ENCODE results near the gene BORCS6. TPM values are rescaled to one million over a fixed set of nuclear protein-coding genes. Genes with fewer than 3 reads are reported as not detected.

BORCS6 gene
- total and polyA plus RNA-seq, 2 of the 13 experiments (the other 11 are each of a cell fraction or from before 2014, with no cell fraction given), result 2.0 to 5.1 TPM

- no peak for TF ChIP-seq ZNF343 (CRISPR knock-in tag; IDR thresholded peaks at IDR 0.05)
- no peak for TF ChIP-seq ZNF792 (CRISPR knock-in tag; IDR thresholded peaks at IDR 0.05)
- TF ChIP-seq, protein P1, sequence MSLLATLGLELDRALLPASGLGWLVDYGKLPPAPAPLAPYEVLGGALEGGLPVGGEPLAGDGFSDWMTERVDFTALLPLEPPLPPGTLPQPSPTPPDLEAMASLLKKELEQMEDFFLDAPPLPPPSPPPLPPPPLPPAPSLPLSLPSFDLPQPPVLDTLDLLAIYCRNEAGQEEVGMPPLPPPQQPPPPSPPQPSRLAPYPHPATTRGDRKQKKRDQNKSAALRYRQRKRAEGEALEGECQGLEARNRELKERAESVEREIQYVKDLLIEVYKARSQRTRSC (CRISPR knock-in tag; IDR thresholded peaks at IDR 0.05; ENCODE audit: low read depth), result no peak
- 0 out of 2 replicates have a peak, but pooled peaks have one; percentile 65 for TF ChIP-seq ZBTB39 (CRISPR knock-in tag; IDR thresholded peaks at IDR 0.05)
- no peak for TF ChIP-seq KDM3A (CRISPR knock-in tag; IDR thresholded peaks at IDR 0.05; ENCODE audit: low read depth)
- TF ChIP-seq SRSF9 (IDR thresholded peaks at IDR 0.05; ENCODE audit: borderline replicate concordance, insufficient read depth, low read depth, low read length, poor library complexity, severe bottlenecking), result no peak
- no peak for TF ChIP-seq ZC3H4 (CRISPR knock-in tag; IDR thresholded peaks at IDR 0.05; ENCODE audit: borderline replicate concordance)
- TF ChIP-seq, protein P2, sequence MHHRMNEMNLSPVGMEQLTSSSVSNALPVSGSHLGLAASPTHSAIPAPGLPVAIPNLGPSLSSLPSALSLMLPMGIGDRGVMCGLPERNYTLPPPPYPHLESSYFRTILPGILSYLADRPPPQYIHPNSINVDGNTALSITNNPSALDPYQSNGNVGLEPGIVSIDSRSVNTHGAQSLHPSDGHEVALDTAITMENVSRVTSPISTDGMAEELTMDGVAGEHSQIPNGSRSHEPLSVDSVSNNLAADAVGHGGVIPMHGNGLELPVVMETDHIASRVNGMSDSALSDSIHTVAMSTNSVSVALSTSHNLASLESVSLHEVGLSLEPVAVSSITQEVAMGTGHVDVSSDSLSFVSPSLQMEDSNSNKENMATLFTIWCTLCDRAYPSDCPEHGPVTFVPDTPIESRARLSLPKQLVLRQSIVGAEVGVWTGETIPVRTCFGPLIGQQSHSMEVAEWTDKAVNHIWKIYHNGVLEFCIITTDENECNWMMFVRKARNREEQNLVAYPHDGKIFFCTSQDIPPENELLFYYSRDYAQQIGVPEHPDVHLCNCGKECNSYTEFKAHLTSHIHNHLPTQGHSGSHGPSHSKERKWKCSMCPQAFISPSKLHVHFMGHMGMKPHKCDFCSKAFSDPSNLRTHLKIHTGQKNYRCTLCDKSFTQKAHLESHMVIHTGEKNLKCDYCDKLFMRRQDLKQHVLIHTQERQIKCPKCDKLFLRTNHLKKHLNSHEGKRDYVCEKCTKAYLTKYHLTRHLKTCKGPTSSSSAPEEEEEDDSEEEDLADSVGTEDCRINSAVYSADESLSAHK (CRISPR knock-in tag; IDR thresholded peaks at IDR 0.05; ENCODE audit: borderline replicate concordance), result no peak
- no peak for TF ChIP-seq HNRNPH1 (optimal IDR thresholded peaks at IDR 0.05; ENCODE audit: low read depth, low read length)
- TF ChIP-seq, protein P3, sequence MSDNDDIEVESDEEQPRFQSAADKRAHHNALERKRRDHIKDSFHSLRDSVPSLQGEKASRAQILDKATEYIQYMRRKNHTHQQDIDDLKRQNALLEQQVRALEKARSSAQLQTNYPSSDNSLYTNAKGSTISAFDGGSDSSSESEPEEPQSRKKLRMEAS (IDR thresholded peaks at IDR 0.05), result peak; percentile 91
- peak; percentile 26 for TF ChIP-seq HNRNPK (IDR thresholded peaks at IDR 0.05; ENCODE audit: low read depth, low read length, poor library complexity, severe bottlenecking)
- TF ChIP-seq HDAC1 (CRISPR knock-in tag; IDR thresholded peaks at IDR 0.05), result peak; percentile 55; the same call in 1 of the 2 replicates
- TF ChIP-seq ERF (CRISPR knock-in tag; IDR thresholded peaks at IDR 0.05), result 0 out of 2 replicates have a peak, but pooled peaks have one; percentile 11
- no peak for TF ChIP-seq GFI1 (CRISPR knock-in tag; IDR thresholded peaks at IDR 0.05; ENCODE audit: borderline replicate concordance)
- TF ChIP-seq ZNF383 (CRISPR knock-in tag; IDR thresholded peaks at IDR 0.05; ENCODE audit: borderline replicate concordance), result no peak
- TF ChIP-seq CEBPB (IDR thresholded peaks at IDR 0.05; ENCODE audit: borderline replicate concordance, low read depth, low read length), result no peak
- no peak for TF ChIP-seq ZNF235 (CRISPR knock-in tag; IDR thresholded peaks at IDR 0.05; ENCODE audit: borderline replicate concordance)
- peak; percentile 24; the same call in 1 of the 2 replicates for TF ChIP-seq DNMT3B (CRISPR knock-in tag; conservative IDR thresholded peaks at IDR 0.05)
- TF ChIP-seq, protein P4, sequence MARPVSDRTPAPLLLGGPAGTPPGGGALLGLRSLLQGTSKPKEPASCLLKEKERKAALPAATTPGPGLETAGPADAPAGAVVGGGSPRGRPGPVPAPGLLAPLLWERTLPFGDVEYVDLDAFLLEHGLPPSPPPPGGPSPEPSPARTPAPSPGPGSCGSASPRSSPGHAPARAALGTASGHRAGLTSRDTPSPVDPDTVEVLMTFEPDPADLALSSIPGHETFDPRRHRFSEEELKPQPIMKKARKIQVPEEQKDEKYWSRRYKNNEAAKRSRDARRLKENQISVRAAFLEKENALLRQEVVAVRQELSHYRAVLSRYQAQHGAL (CRISPR knock-in tag; IDR thresholded peaks at IDR 0.05; ENCODE audit: not compliant biosample characterization), result no peak
- no peak for TF ChIP-seq ZNF296 (CRISPR knock-in tag; conservative IDR thresholded peaks at IDR 0.05)
- TF ChIP-seq MBD4 (IDR thresholded peaks at IDR 0.05; ENCODE audit: borderline replicate concordance, low read length), result no peak
- no peak for TF ChIP-seq SOX13 (IDR thresholded peaks at IDR 0.05)
- TF ChIP-seq SOX13 (CRISPR knock-in tag; conservative IDR thresholded peaks at IDR 0.05 in 1 of 2, IDR thresholded peaks at IDR 0.05 in 1 of 2), result no peak
- peak; percentile 37; the same call in 1 of the 2 replicates for TF ChIP-seq DMAP1 (CRISPR knock-in tag; IDR thresholded peaks at IDR 0.05)
- TF ChIP-seq BRD4 (CRISPR knock-in tag; IDR thresholded peaks at IDR 0.05), result no peak
These were observed 33.6 kb downstream of the BORCS6 start (continued) for GRCh38 chr17:8156246-8156992.

All from HepG2 (cell line).